HG03175 (cell line): ENCODE data around the gene ACSL4.
"Not testable (repeated sequence)": the region's sequence is repeated elsewhere in the genome, so short reads cannot be mapped to it uniquely, and the experiment has no call there.

ENCODE experiments used
- ATAC-seq: cut with Tn5 transposase; IDR thresholded peaks from one replicate; pipeline ENCODE4 v1.9.1; 2021; ENCODE audit warnings: mild to moderate bottlenecking, moderate library complexity; ENCODE audit not compliant: unreplicated experiment

ACSL4 gene

GRCh38 chrX:109679820-109680219 is 53.2 kb downstream of the ACSL4 start:
- no peak for ATAC-seq

- ATAC-seq = no peak
These were observed 60.8 kb downstream of the ACSL4 start for GRCh38 chrX:109672239-109672638.

- not testable (repeated sequence) for ATAC-seq
These were observed 61.9 kb downstream of the ACSL4 start for GRCh38 chrX:109671170-109671569.

- ATAC-seq = no peak
These were observed 65.1 kb downstream of the ACSL4 start for GRCh38 chrX:109667986-109668385.

GRCh38 chrX:109660435-109661143 is 72.5 kb downstream of the ACSL4 start:
- no peak for ATAC-seq

GRCh38 chrX:109658391-109658790 is 74.7 kb downstream of the ACSL4 start:
- ATAC-seq = no peak

- not testable (repeated sequence) for ATAC-seq
These were observed 75.7 kb downstream of the ACSL4 start for GRCh38 chrX:109657364-109657763.

GRCh38 chrX:109656774-109657173 is 76.3 kb downstream of the ACSL4 start:
- no peak for ATAC-seq

GRCh38 chrX:109655502-109656201 is 77.4 kb downstream of the ACSL4 start:
- no peak for ATAC-seq

- no peak for ATAC-seq
These were observed 78.4 kb downstream of the ACSL4 start for GRCh38 chrX:109654516-109655109.

- ATAC-seq = not testable (repeated sequence)
These were observed 88.4 kb downstream of the ACSL4 start for GRCh38 chrX:109644671-109645070.

- ATAC-seq = no peak
These were observed 89.4 kb downstream of the ACSL4 start for GRCh38 chrX:109643687-109644086.

- ATAC-seq = no peak
These were observed 94.9 kb downstream of the ACSL4 start for GRCh38 chrX:109638158-109638557.

- ATAC-seq = not testable (repeated sequence)
These were observed 95.6 kb downstream of the ACSL4 start for GRCh38 chrX:109637477-109637876.

GRCh38 chrX:109635146-109635545 is 97.9 kb downstream of the ACSL4 start:
- no peak for ATAC-seq

- ATAC-seq = no peak
These were observed 100.1 kb downstream of the ACSL4 start for GRCh38 chrX:109632906-109633504.

GRCh38 chrX:109629310-109629709 is 103.7 kb downstream of the ACSL4 start:
- ATAC-seq = no peak

- ATAC-seq = no peak
These were observed 106.4 kb downstream of the ACSL4 start for GRCh38 chrX:109626637-109627036.

GRCh38 chrX:109624641-109625616 is 108.1 kb downstream of the ACSL4 start, which contains the start of gene KCNE5:
Gene KCNE5, minus strand, starts transcription at chrX:109625172. Its CDS starts 152 bp downstream, at chrX:109625020.
- no peak for ATAC-seq

- ATAC-seq = no peak
These were observed 109.1 kb downstream of the ACSL4 start for GRCh38 chrX:109623997-109624396.
